ENCODE data around the gene TNS3.

Gene TNS3

DNA sequence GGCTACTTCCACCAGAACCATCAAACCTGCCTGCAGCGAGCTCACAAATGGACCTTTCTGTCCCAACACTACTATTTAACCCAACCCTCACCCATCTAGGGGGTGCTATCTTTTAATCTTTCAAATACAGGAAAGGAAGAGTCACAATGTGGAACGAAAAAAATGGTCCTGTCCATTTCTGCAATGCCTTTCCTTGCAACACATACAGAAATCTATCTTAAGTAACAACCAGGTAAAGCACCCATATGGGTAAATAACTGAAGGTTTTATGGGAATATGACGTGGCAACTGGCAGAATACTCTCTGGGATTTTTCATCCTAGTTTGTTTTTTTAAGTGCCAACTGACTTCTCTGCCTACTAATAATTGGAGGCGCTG, 24.6 kb downstream of the TNS3 start:
- no peak for DNase-seq (ENCODE audit: extremely low read depth, low read depth)
- TF ChIP-seq, protein P1, sequence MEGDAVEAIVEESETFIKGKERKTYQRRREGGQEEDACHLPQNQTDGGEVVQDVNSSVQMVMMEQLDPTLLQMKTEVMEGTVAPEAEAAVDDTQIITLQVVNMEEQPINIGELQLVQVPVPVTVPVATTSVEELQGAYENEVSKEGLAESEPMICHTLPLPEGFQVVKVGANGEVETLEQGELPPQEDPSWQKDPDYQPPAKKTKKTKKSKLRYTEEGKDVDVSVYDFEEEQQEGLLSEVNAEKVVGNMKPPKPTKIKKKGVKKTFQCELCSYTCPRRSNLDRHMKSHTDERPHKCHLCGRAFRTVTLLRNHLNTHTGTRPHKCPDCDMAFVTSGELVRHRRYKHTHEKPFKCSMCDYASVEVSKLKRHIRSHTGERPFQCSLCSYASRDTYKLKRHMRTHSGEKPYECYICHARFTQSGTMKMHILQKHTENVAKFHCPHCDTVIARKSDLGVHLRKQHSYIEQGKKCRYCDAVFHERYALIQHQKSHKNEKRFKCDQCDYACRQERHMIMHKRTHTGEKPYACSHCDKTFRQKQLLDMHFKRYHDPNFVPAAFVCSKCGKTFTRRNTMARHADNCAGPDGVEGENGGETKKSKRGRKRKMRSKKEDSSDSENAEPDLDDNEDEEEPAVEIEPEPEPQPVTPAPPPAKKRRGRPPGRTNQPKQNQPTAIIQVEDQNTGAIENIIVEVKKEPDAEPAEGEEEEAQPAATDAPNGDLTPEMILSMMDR (IDR thresholded peaks at IDR 0.05; ENCODE audit: low read depth, low read length): no peak

DNA sequence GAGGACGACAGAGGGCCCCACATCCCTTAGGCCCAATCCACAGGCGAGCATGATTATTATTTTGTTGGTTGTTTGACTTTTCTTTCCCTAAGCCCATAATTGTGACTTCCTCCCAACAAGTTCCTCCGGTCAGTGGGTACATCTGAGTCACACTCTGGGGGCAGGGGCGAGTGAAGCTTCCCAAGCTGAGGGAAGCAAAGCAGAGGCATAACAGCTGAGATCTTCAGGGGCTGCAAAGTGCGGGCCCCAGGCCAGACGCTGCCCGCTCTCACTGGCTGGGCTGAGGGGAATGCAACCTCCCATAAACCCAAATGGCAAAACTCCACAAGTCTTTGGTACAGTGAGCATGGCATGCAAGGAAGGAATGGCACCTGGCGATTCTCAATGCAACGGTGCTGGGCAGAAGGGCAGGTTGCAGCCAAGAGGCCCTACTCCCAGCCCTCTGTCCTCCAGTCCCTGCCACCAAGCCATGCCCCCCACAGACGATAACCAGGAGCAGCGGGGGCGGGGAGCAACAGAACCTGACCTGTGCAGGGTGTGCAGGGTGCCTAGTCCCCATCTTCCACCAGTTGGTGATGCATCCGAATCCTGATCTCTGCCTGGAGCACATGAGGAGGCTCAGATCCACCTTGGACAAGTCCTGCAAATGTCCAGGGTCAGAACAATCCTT, 25.3 kb downstream of the TNS3 start:
- no peak for DNase-seq (ENCODE audit: extremely low read depth, low read depth)
- TF ChIP-seq, protein P1 (IDR thresholded peaks at IDR 0.05; ENCODE audit: low read depth, low read length): no peak

DNA sequence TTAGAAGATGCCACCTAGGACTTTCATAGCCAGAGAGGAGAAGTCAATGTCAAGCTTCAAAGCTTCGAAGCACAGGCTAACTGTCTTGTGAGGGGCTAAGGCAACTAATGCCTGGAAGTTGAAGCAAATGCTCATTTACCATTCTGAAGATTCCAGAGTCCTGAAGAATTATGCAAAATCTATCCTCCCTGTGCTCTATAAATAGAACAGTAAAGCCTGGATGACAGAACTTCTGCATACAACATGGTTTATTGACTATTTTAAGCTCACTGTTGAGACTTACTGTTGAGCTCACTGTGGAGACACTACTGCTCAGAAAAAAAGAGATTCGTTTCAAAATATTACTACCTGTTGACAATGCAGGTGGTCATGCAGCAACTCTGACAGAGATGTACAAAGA, 28.6 kb downstream of the TNS3 start:
- no peak for DNase-seq (ENCODE audit: extremely low read depth, low read depth)
- TF ChIP-seq, protein P1 (IDR thresholded peaks at IDR 0.05; ENCODE audit: low read depth, low read length): no peak

DNA sequence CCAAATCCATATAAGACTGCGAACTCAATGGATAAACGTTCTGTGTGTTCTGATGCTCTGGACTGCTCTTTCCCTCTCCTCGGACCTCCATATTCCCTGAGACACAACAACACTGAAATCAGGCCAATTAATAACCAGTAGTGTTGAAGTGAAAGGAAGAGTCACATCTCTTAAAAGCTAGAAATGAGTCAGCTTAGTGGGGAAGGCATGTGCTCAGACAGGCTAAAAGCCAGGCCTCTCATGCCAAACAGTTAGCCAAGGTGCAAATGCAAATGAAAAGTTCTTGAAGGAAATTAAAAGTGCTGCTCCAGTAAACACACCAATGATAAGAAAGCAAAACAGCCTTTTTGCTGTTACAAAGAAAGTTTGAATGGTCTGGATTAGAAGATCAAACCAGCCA, 29.3 kb downstream of the TNS3 start:
- TF ChIP-seq, protein P1 (IDR thresholded peaks at IDR 0.05; ENCODE audit: low read depth, low read length): no peak
- DNase-seq (ENCODE audit: extremely low read depth, low read depth): no peak

DNA sequence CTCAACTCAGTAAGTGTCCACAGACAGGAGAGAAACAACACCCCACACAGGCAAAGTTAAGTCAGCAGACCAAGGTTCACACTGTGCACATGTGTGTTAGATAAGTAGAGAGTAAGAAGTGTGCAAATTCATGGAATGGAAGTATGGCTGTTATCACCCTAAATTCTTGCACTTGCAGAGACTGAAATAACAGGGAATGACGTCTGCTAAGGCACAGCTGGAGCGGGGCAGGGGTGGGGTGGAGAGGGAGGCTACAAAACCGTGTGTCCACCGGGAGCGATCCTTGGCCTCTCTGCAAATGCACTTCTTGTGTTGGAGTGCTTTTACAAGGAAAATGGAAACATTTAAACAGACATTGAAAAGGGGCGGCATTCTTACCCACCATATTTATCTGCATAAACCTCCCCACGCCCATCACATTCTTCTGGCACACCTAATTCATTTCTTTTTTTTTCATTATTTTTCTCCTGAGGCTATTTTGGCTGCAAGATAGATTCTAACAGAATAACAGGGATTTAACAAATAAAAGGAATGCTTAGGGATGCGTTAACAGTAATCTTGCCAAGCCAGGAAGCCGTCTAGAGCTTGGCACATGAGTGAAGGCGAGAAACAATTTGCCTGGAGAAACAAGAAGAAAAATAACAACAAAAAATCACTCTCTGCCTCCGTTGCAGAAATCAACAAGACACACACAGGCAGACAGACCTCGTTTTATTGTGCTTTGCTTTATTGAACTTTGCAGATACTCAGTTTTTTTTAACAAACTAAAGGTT, 30.1 kb downstream of the TNS3 start:
- TF ChIP-seq, protein P1 (IDR thresholded peaks at IDR 0.05; ENCODE audit: low read depth, low read length): no peak
- DNase-seq (ENCODE audit: extremely low read depth, low read depth): no peak

DNA sequence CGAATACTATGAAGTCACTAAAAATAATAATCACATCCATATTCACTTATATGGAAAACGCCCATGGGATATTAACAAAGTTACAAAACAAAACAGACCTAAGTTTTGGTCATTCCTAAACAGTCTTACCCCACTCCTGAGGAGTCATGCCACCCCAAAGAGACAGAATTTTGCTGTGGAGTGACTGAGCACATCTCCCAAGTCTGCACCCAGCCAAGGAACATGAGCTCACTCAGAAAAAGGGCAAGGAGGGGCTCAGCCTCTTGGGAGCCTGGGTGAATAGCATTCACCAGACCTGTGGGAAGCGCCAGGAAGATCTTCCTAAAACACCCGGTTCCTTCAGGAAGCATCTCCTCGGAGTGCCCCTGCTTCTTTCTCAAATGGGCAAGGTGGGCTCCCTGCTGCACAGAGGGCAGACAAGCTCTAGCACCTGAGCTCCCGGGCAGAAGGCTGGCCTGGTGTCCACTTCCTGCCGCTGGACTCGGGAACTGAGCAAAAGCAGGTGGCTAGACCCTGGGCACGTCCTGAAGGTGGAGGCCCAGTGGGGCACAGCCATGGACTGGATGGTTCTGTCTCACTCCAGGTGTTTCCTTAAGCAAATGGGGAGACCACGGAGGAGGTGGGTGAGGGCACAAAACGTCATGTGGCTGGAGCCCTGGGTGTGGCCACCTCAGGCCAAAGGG, 31.0 kb downstream of the TNS3 start:
- TF ChIP-seq, protein P1 (IDR thresholded peaks at IDR 0.05; ENCODE audit: low read depth, low read length): no peak
- no peak for DNase-seq (ENCODE audit: extremely low read depth, low read depth)

DNA sequence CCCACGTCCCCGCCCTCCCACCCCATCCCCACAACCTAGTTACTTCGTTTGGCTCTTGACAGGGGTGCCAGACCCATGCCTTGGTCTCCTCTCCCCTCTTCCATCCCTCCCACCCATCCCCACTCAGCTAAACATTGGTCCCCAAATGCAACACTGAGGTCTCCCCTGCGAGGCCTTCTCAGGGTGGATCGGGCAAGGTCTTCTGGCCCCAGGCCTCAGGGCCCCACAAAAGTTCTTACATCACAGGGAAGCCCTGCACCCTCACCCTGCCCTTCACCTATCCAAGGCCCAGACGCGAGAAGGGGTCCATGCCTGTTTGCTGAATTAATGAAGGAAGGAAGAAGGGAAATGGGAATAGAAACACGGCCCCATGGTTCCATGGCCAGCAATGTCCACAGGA, 32.0 kb downstream of the TNS3 start:
- TF ChIP-seq, protein P1 (IDR thresholded peaks at IDR 0.05; ENCODE audit: low read depth, low read length): no peak
- DNase-seq (ENCODE audit: extremely low read depth, low read depth): no peak

Data from AG09319 (cell line).